Neural cell (in vitro differentiated cells): ENCODE data around the gene FUT1.

Source experiments
- EP300 ChIP-seq: fragments of 450-650 bp; conservative IDR thresholded peaks from 2 replicates; pipeline ENCODE4 v1.6.1; 2014; ENCODE audit warnings: antibody characterized with exemption, mild to moderate bottlenecking, moderate library complexity; ENCODE audit not compliant: poor library complexity, severe bottlenecking
- EZH2 ChIP-seq: fragments of 200-600, 300-800 bp; shearing (Covaris generic), sonication (generic); IDR thresholded peaks from 2 replicates; pipeline ENCODE4 v1.6.1; 2014; ENCODE audit warnings: antibody characterized with exemption, low read length, borderline replicate concordance, mild to moderate bottlenecking; ENCODE audit not compliant: insufficient read depth, poor library complexity, severe bottlenecking
- MXI1 ChIP-seq: fragments of 450-650 bp; conservative IDR thresholded peaks from 2 replicates; pipeline ENCODE4 v1.6.1; 2014; ENCODE audit warnings: antibody characterized with exemption, mild to moderate bottlenecking; ENCODE audit not compliant: poor library complexity, severe bottlenecking
- POLR2AphosphoS5 ChIP-seq: IDR thresholded peaks from 2 replicates; pipeline ENCODE4 v1.6.1; 2012
- RAD21 ChIP-seq: fragments of 450-650 bp; conservative IDR thresholded peaks from 2 replicates; pipeline ENCODE4 v1.6.1; 2014; ENCODE audit warnings: antibody characterized with exemption, mild to moderate bottlenecking, moderate library complexity
- REST ChIP-seq: IDR thresholded peaks from 2 replicates; pipeline ENCODE4 v1.6.1; 2012; ENCODE audit warnings: borderline replicate concordance
- SMC3 ChIP-seq: fragments of 450-650 bp; conservative IDR thresholded peaks from 2 replicates; pipeline ENCODE4 v1.6.1; 2014; ENCODE audit warnings: antibody characterized with exemption, mild to moderate bottlenecking, moderate library complexity; ENCODE audit not compliant: poor library complexity
- TAF1 ChIP-seq: IDR thresholded peaks from 2 replicates; pipeline ENCODE4 v1.6.1; 2012; ENCODE audit warnings: low read depth
- TF ChIP-seq, protein P1 (sequence below): fragments of 450-650 bp; IDR thresholded peaks from 2 replicates; pipeline ENCODE4 v1.5.1; 2014; ENCODE audit warnings: antibody characterized with exemption, mild to moderate bottlenecking, moderate library complexity; ENCODE audit not compliant: poor library complexity, severe bottlenecking

DNA sequence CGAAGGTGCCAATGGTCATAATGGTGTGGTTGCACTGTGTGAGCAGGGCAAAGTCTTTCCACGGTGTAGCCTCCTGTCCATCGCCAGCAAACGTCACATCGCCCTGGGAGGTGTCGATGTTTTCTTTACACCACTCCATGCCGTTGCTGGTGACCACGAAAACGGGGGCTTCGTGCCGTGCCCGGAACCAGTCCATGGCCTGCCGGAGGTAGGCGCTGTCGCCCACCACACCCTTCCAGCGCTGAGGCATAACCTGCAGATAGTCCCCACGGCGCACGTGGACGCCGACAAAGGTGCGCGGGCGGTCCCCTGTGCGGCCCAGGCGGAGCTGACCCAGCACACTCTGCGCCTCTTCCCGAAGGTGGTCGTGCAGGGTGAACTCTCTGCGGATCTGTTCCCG, 2.1 kb downstream of the FUT1 start:
- TF ChIP-seq, protein P1, sequence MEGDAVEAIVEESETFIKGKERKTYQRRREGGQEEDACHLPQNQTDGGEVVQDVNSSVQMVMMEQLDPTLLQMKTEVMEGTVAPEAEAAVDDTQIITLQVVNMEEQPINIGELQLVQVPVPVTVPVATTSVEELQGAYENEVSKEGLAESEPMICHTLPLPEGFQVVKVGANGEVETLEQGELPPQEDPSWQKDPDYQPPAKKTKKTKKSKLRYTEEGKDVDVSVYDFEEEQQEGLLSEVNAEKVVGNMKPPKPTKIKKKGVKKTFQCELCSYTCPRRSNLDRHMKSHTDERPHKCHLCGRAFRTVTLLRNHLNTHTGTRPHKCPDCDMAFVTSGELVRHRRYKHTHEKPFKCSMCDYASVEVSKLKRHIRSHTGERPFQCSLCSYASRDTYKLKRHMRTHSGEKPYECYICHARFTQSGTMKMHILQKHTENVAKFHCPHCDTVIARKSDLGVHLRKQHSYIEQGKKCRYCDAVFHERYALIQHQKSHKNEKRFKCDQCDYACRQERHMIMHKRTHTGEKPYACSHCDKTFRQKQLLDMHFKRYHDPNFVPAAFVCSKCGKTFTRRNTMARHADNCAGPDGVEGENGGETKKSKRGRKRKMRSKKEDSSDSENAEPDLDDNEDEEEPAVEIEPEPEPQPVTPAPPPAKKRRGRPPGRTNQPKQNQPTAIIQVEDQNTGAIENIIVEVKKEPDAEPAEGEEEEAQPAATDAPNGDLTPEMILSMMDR, result no peak
- TF ChIP-seq POLR2AphosphoS5 (no peak), EZH2 (no peak), EP300 (no peak), REST (no peak), TAF1 (no peak), RAD21 (no peak), SMC3 (no peak), MXI1 (no peak)
